ENCODE data around the gene GPX8.
A peak's percentile ranks its signal among the peaks of the same experiment; 100 is the strongest.

The GPX8 gene

GRCh38 chr5:55159763-55160492, at the start of gene GPX8:
Gene GPX8 (plus strand): TSS chr5:55160171. CDS start chr5:55160193, 22 bp downstream.
- DNase-seq: no peak

GRCh38 chr5:55110217-55110616, 49.8 kb upstream of the GPX8 start:
- no peak for DNase-seq

GRCh38 chr5:55113327-55113726, 46.6 kb upstream of the GPX8 start:
- no peak for DNase-seq

GRCh38 chr5:55114061-55114460, 45.9 kb upstream of the GPX8 start:
- DNase-seq: no peak

- DNase-seq: no peak
Measured at GRCh38 chr5:55123365-55123764, 36.6 kb upstream of the GPX8 start.

GRCh38 chr5:55134053-55134722, 25.8 kb upstream of the GPX8 start:
- DNase-seq: no peak

- no peak for DNase-seq
Measured at GRCh38 chr5:55136521-55136920, 23.4 kb upstream of the GPX8 start.

GRCh38 chr5:55140908-55141665, 18.9 kb upstream of the GPX8 start:
- DNase-seq: no peak

GRCh38 chr5:55141945-55142690, 17.9 kb upstream of the GPX8 start:
- DNase-seq: no peak

GRCh38 chr5:55143624-55144023, 16.3 kb upstream of the GPX8 start:
- no peak for DNase-seq

- no peak for DNase-seq
Measured at GRCh38 chr5:55146080-55146479, 13.9 kb upstream of the GPX8 start.

- DNase-seq: peak; percentile 30
Measured at GRCh38 chr5:55146543-55147151, 13.3 kb upstream of the GPX8 start.

GRCh38 chr5:55149308-55149795, 10.6 kb upstream of the GPX8 start:
- DNase-seq: no peak

- no peak for DNase-seq
Measured at GRCh38 chr5:55151923-55152842, 7.8 kb upstream of the GPX8 start.

- DNase-seq: no peak
Measured at GRCh38 chr5:55154873-55155272, 5.1 kb upstream of the GPX8 start.

- DNase-seq: no peak
Measured at GRCh38 chr5:55160493-55161209, 680 bp downstream of the GPX8 start.

- no peak for DNase-seq
Measured at GRCh38 chr5:55162666-55163065, 2.7 kb downstream of the GPX8 start.

GRCh38 chr5:55171471-55171870, 11.5 kb downstream of the GPX8 start:
- no peak for DNase-seq

- DNase-seq: peak; percentile 67
Measured at GRCh38 chr5:55172051-55172899, 12.3 kb downstream of the GPX8 start.

All from DMS153 (cell line).